Activated naive CD4-positive, alpha-beta T cell treated with anti-CD3 and anti-CD28 coated beads for 36 hours (primary cell): ENCODE measurements around the gene LINC00305. TPM values are rescaled to one million over a fixed set of nuclear protein-coding genes. Genes with fewer than 3 reads are reported as not detected.

Experiments used
- CTCF ChIA-PET: fragments of 350-600 bp; sonication (Branson Sonifier 250); formaldehyde crosslinking; loops from one replicate; lab custom pipeline; 2021; ENCODE audit warnings: antibody characterized with exemption; lab: Charles Lee
- DNase-seq: peaks from one replicate; pipeline ENCODE4 v3.0.0-alpha.2; 2020
- H3K27ac Mint-ChIP-seq: one replicate; pipeline ENCODE4 v1.8.0; 2021; ENCODE audit warnings: mild to moderate bottlenecking, mixed read lengths
- H3K27me3 Mint-ChIP-seq: one replicate; pipeline ENCODE4 v1.8.0; 2021; ENCODE audit warnings: low read depth, mixed read lengths
- H3K36me3 Mint-ChIP-seq: one replicate; pipeline ENCODE4 v1.8.0; 2021; ENCODE audit warnings: low read depth, mixed read lengths
- H3K4me1 Mint-ChIP-seq: one replicate; pipeline ENCODE4 v1.8.0; 2021; ENCODE audit warnings: low read depth, mixed read lengths
- H3K4me3 Mint-ChIP-seq: one replicate; pipeline ENCODE4 v1.8.0; 2021; ENCODE audit warnings: mild to moderate bottlenecking, moderate library complexity, mixed read lengths
- H3K9me3 Mint-ChIP-seq: one replicate; pipeline ENCODE4 v1.8.0; 2021; ENCODE audit warnings: mixed read lengths
- intact Hi-C: fragments of 100-400 bp; cut with micrococcal nuclease; formaldehyde crosslinking; loops from one replicate; pipeline ENCODE4 v1.15.1; 2023
- total RNA-seq, 2 experiments: library from RNA; stranded (reverse); gene quantifications; one replicate each; pipeline ENCODE4 v1.2.3, GENCODE V29; 2021

Gene LINC00305
- total RNA-seq, 2 experiments from 2014 or later, result not detected

- H3K27me3 Mint-ChIP-seq, result peaks cover 3% of the 10 kb centered on the region
- no peak for DNase-seq
- H3K9me3 Mint-ChIP-seq, result no peaks in the 10 kb centered on the region
- H3K4me1 Mint-ChIP-seq, result no peaks in the 10 kb centered on the region
- no peaks in the 10 kb centered on the region for H3K36me3 Mint-ChIP-seq
- CTCF ChIA-PET, result interaction anchor here (0.9 kb wide), 1 partner anchor 10 kb away, joined by 3 read pairs; no protein-coding TSS in a partner anchor
- intact Hi-C loops, result no loop called here
- H3K27ac Mint-ChIP-seq, result no peak overlapping the region
- no peak overlapping the region for H3K4me3 Mint-ChIP-seq
Observed at GRCh38 chr18:64110692-64111480, 38.0 kb downstream of the LINC00305 start.

GRCh38 chr18:64103986-64104385 lies 44.9 kb downstream of the LINC00305 start:
- H3K36me3 Mint-ChIP-seq, result no peaks in the 10 kb centered on the region
- DNase-seq, result no peak
- no peak overlapping the region for H3K27ac Mint-ChIP-seq
- intact Hi-C loops, result no loop called here
- CTCF ChIA-PET, result no interaction called here
- no peaks in the 10 kb centered on the region for H3K4me1 Mint-ChIP-seq
- no peak overlapping the region for H3K4me3 Mint-ChIP-seq
- H3K9me3 Mint-ChIP-seq, result no peaks in the 10 kb centered on the region
- peaks cover 3% of the 10 kb centered on the region for H3K27me3 Mint-ChIP-seq

GRCh38 chr18:64100116-64100922 lies 48.6 kb downstream of the LINC00305 start:
- H3K4me1 Mint-ChIP-seq, result no peaks in the 10 kb centered on the region
- intact Hi-C loops, result no loop called here
- H3K27me3 Mint-ChIP-seq, result no peaks in the 10 kb centered on the region
- CTCF ChIA-PET, result interaction anchor here (0.7 kb wide), 1 partner anchor 19 kb away, joined by 6 read pairs; no protein-coding TSS in a partner anchor
- no peaks in the 10 kb centered on the region for H3K36me3 Mint-ChIP-seq
- H3K4me3 Mint-ChIP-seq, result no peak overlapping the region
- no peak for DNase-seq
- H3K27ac Mint-ChIP-seq, result no peak overlapping the region
- H3K9me3 Mint-ChIP-seq, result no peaks in the 10 kb centered on the region

- Mint-ChIP-seq H3K4me1 (no peaks in the 10 kb centered on the region), H3K27ac (no peak overlapping the region), H3K4me3 (no peak overlapping the region), H3K27me3 (no peaks in the 10 kb centered on the region), H3K9me3 (no peaks in the 10 kb centered on the region), H3K36me3 (no peaks in the 10 kb centered on the region)
- intact Hi-C loops, result loop anchor here (10.0 kb wide), 1 partner anchor 306 kb away; no protein-coding TSS in a partner anchor
- CTCF ChIA-PET, result interaction anchor here (0.7 kb wide), 1 partner anchor 18 kb away, joined by 6 read pairs; no protein-coding TSS in a partner anchor
- no peak for DNase-seq
Observed at GRCh38 chr18:64099244-64099643, 49.6 kb downstream of the LINC00305 start.

- Mint-ChIP-seq H3K4me3 (no peak overlapping the region), H3K27me3 (peaks cover 4% of the 10 kb centered on the region), H3K36me3 (no peaks in the 10 kb centered on the region), H3K9me3 (no peaks in the 10 kb centered on the region), H3K4me1 (no peaks in the 10 kb centered on the region), H3K27ac (no peak overlapping the region)
- intact Hi-C loops, result loop anchor here (10.0 kb wide), 1 partner anchor 307 kb away; no protein-coding TSS in a partner anchor
- DNase-seq, result no peak
- CTCF ChIA-PET, result interaction anchor here (0.6 kb wide), 1 partner anchor 60 kb away, joined by 3 read pairs; no protein-coding TSS in a partner anchor
Observed at GRCh38 chr18:64097497-64097896, 51.4 kb downstream of the LINC00305 start.

GRCh38 chr18:64095056-64095455 lies 53.8 kb downstream of the LINC00305 start:
- DNase-seq, result no peak
- H3K4me3 Mint-ChIP-seq, result no peak overlapping the region
- no peak overlapping the region for H3K27ac Mint-ChIP-seq
- CTCF ChIA-PET, result no interaction called here
- no peaks in the 10 kb centered on the region for H3K4me1 Mint-ChIP-seq
- H3K27me3 Mint-ChIP-seq, result peaks cover 4% of the 10 kb centered on the region
- no peaks in the 10 kb centered on the region for H3K36me3 Mint-ChIP-seq
- no peaks in the 10 kb centered on the region for H3K9me3 Mint-ChIP-seq
- intact Hi-C loops, result loop anchor here (10.0 kb wide), 1 partner anchor 310 kb away; no protein-coding TSS in a partner anchor

GRCh38 chr18:64094210-64094609 lies 54.7 kb downstream of the LINC00305 start:
- CTCF ChIA-PET, result no interaction called here

GRCh38 chr18:64091526-64091925 lies 57.4 kb downstream of the LINC00305 start:
- Mint-ChIP-seq H3K27ac (no peak overlapping the region), H3K4me3 (no peak overlapping the region), H3K36me3 (no peaks in the 10 kb centered on the region), H3K9me3 (no peaks in the 10 kb centered on the region), H3K27me3 (peaks cover 6% of the 10 kb centered on the region), H3K4me1 (no peaks in the 10 kb centered on the region)
- CTCF ChIA-PET, result no interaction called here
- DNase-seq, result no peak
- intact Hi-C loops, result loop anchor here (10.0 kb wide), 1 partner anchor 313 kb away; no protein-coding TSS in a partner anchor

More at GRCh38 chr18:64094210-64094609, 54.7 kb downstream of the LINC00305 start:
- Mint-ChIP-seq H3K36me3 (no peaks in the 10 kb centered on the region), H3K9me3 (no peaks in the 10 kb centered on the region), H3K27ac (no peak overlapping the region), H3K27me3 (peaks cover 4% of the 10 kb centered on the region), H3K4me3 (no peak overlapping the region), H3K4me1 (no peaks in the 10 kb centered on the region)
- intact Hi-C loops, result loop anchor here (10.0 kb wide), 1 partner anchor 311 kb away; no protein-coding TSS in a partner anchor
- DNase-seq, result no peak

GRCh38 chr18:64090876-64091275 lies 58.0 kb downstream of the LINC00305 start:
- CTCF ChIA-PET, result no interaction called here
- no peak for DNase-seq
- Mint-ChIP-seq H3K36me3 (no peaks in the 10 kb centered on the region), H3K9me3 (no peaks in the 10 kb centered on the region), H3K27me3 (peaks cover 6% of the 10 kb centered on the region), H3K4me1 (no peaks in the 10 kb centered on the region), H3K27ac (no peak overlapping the region), H3K4me3 (no peak overlapping the region)
- intact Hi-C loops, result loop anchor here (10.0 kb wide), 1 partner anchor 314 kb away; no protein-coding TSS in a partner anchor

- Mint-ChIP-seq H3K4me1 (no peaks in the 10 kb centered on the region), H3K27ac (no peak overlapping the region), H3K36me3 (no peaks in the 10 kb centered on the region), H3K9me3 (no peaks in the 10 kb centered on the region), H3K4me3 (no peak overlapping the region), H3K27me3 (peaks cover 2% of the 10 kb centered on the region)
- intact Hi-C loops, result no loop called here
- no peak for DNase-seq
- CTCF ChIA-PET, result no interaction called here
Observed at GRCh38 chr18:64083916-64084315, 65.0 kb downstream of the LINC00305 start.

- H3K4me1 Mint-ChIP-seq, result no peaks in the 10 kb centered on the region
- CTCF ChIA-PET, result no interaction called here
- no peaks in the 10 kb centered on the region for H3K36me3 Mint-ChIP-seq
- no peak for DNase-seq
- H3K27me3 Mint-ChIP-seq, result peaks cover 2% of the 10 kb centered on the region
- H3K27ac Mint-ChIP-seq, result no peak overlapping the region
- intact Hi-C loops, result no loop called here
- no peak overlapping the region for H3K4me3 Mint-ChIP-seq
- no peaks in the 10 kb centered on the region for H3K9me3 Mint-ChIP-seq
Observed at GRCh38 chr18:64082513-64082912, 66.4 kb downstream of the LINC00305 start.

GRCh38 chr18:64082054-64082453 lies 66.8 kb downstream of the LINC00305 start:
- DNase-seq, result no peak
- intact Hi-C loops, result no loop called here
- Mint-ChIP-seq H3K4me3 (no peak overlapping the region), H3K36me3 (no peaks in the 10 kb centered on the region), H3K4me1 (no peaks in the 10 kb centered on the region), H3K27ac (no peak overlapping the region), H3K9me3 (no peaks in the 10 kb centered on the region), H3K27me3 (peaks cover 2% of the 10 kb centered on the region)
- CTCF ChIA-PET, result no interaction called here
